Activated CD8-positive, alpha-beta T cell treated with anti-CD3 and anti-CD28 coated beads for 36 hours (primary cell): ENCODE data around the gene MTA1. TPM values are rescaled to one million over a fixed set of nuclear protein-coding genes. Genes with fewer than 3 reads are reported as not detected.

Source experiments
- ATAC-seq: fragments of 200-7000 bp; cut with Tn5 transposase; one replicate; pipeline ENCODE4 v1.10.0; 2021; ENCODE audit warnings: mild to moderate bottlenecking, moderate library complexity
- CTCF ChIA-PET: fragments of 350-600 bp; sonication (Branson Sonifier 250); formaldehyde crosslinking; loops from one replicate; lab custom pipeline; 2021; ENCODE audit warnings: antibody characterized with exemption; lab: Charles Lee
- POLR2A ChIA-PET: fragments of 350-600 bp; sonication (Branson Sonifier 250); formaldehyde crosslinking; loops from one replicate; lab custom pipeline; 2021; ENCODE audit warnings: antibody characterized with exemption; lab: Charles Lee
- DNase-seq: peaks from one replicate; pipeline ENCODE4 v3.0.0-alpha.2; 2020
- H3K27ac Mint-ChIP-seq: one replicate; pipeline ENCODE4 v1.8.0; 2021; ENCODE audit warnings: mild to moderate bottlenecking, mixed read lengths
- H3K27me3 Mint-ChIP-seq: one replicate; pipeline ENCODE4 v1.8.0; 2021; ENCODE audit warnings: mixed read lengths
- H3K36me3 Mint-ChIP-seq: one replicate; pipeline ENCODE4 v1.8.0; 2021; ENCODE audit warnings: low read depth, mixed read lengths
- H3K4me1 Mint-ChIP-seq: one replicate; pipeline ENCODE4 v1.8.0; 2021; ENCODE audit warnings: low read depth, mixed read lengths
- H3K4me3 Mint-ChIP-seq: one replicate; pipeline ENCODE4 v1.8.0; 2021; ENCODE audit warnings: mild to moderate bottlenecking, moderate library complexity, mixed read lengths
- H3K9me3 Mint-ChIP-seq: one replicate; pipeline ENCODE4 v1.8.0; 2021; ENCODE audit warnings: mixed read lengths
- CTCF ChIP-seq: fragments of 200-600 bp; IDR thresholded peaks from one replicate; pipeline ENCODE4 v1.8.0; 2022; ENCODE audit warnings: antibody characterized with exemption, mild to moderate bottlenecking
- intact Hi-C: fragments of 100-400 bp; cut with micrococcal nuclease; formaldehyde crosslinking; loops from one replicate; pipeline ENCODE4 v1.10.0; 2022
- total RNA-seq, 2 experiments: library from RNA; stranded (reverse); gene quantifications; one replicate each; pipeline ENCODE4 v1.2.3, GENCODE V29; 2021

MTA1 gene
- total RNA-seq, 2 experiments from 2014 or later = 133 to 140 TPM

GRCh38 chr14:105508601-105509000 lies 89.0 kb downstream of the MTA1 start:
- H3K4me3 Mint-ChIP-seq = no peak overlapping the region
- CTCF ChIA-PET = no interaction called here
- peaks cover 20% of the 10 kb centered on the region for H3K27me3 Mint-ChIP-seq
- no peak overlapping the region for H3K27ac Mint-ChIP-seq
- H3K36me3 Mint-ChIP-seq = no peaks in the 10 kb centered on the region
- H3K4me1 Mint-ChIP-seq = no peaks in the 10 kb centered on the region
- DNase-seq = no peak
- no peaks in the 10 kb centered on the region for H3K9me3 Mint-ChIP-seq
- ATAC-seq = no peak
- intact Hi-C loops = no loop called here
- POLR2A ChIA-PET = interaction anchor here (1.4 kb wide), 1 partner anchor 11 kb away, joined by 5 read pairs; no protein-coding TSS in a partner anchor
- no peak for TF ChIP-seq CTCF

- Mint-ChIP-seq H3K4me3 (no peak overlapping the region), H3K27me3 (peaks cover 32% of the 10 kb centered on the region), H3K4me1 (no peaks in the 10 kb centered on the region), H3K36me3 (no peaks in the 10 kb centered on the region), H3K27ac (no peak overlapping the region), H3K9me3 (peaks cover 2% of the 10 kb centered on the region)
- no peak for TF ChIP-seq CTCF
- CTCF ChIA-PET = interaction anchor here (0.7 to 1.7 kb wide), 3 partner anchors 25 to 146 kb away, joined by 3 read pairs; no protein-coding TSS in a partner anchor
- POLR2A ChIA-PET = no interaction called here
- intact Hi-C loops = no loop called here
- DNase-seq (no peak), ATAC-seq (no peak)
Measured at GRCh38 chr14:105517096-105517495, 97.5 kb downstream of the MTA1 start.

- Mint-ChIP-seq H3K27me3 (peaks cover 27% of the 10 kb centered on the region), H3K4me1 (no peaks in the 10 kb centered on the region), H3K9me3 (peaks cover 4% of the 10 kb centered on the region), H3K4me3 (no peak overlapping the region), H3K36me3 (no peaks in the 10 kb centered on the region), H3K27ac (no peak overlapping the region)
- ATAC-seq (no peak), DNase-seq (no peak)
- no peak for TF ChIP-seq CTCF
- ChIA-PET POLR2A (no interaction called here), CTCF (no interaction called here)
- intact Hi-C loops = no loop called here
Measured at GRCh38 chr14:105519946-105520698, 100.5 kb downstream of the MTA1 start.

Other genes with a start within 250 kb of the MTA1 start
- gene NUDT14, start 238.5 kb upstream of the MTA1 start, total RNA-seq = 1 to 10 TPM; 9.3 to 9.7 TPM
- gene BTBD6, start 171.3 kb upstream of the MTA1 start, total RNA-seq = 10 to 100 TPM; 24.7 to 26.7 TPM
- 10 to 100 TPM; 25.3 to 26.6 TPM for gene BRF1, start 118.8 kb upstream of the MTA1 start, total RNA-seq
- 10 to 100 TPM; 26.7 to 30.4 TPM for gene PACS2, start 105.1 kb upstream of the MTA1 start, total RNA-seq
- gene TEX22, start 21.3 kb upstream of the MTA1 start, total RNA-seq = 1 to 10 TPM; 1.2 to 2.2 TPM
- under 1 TPM in 1 of 2 experiments, not detected in 1; 0.45 TPM for gene CRIP2, start 55.0 kb downstream of the MTA1 start, total RNA-seq
- gene CRIP1, start 67.1 kb downstream of the MTA1 start, total RNA-seq = 10 to 100 TPM; 93.9 to 95.7 TPM
- gene TEDC1, start 71.4 kb downstream of the MTA1 start, total RNA-seq = 10 to 100 TPM; 30.1 to 31.1 TPM
- 10 to 100 TPM; 12.0 to 12.1 TPM for gene TMEM121, start 106.8 kb downstream of the MTA1 start, total RNA-seq